Measurements from ENCODE around the gene VIPR1. TPM values are rescaled to one million over a fixed set of nuclear protein-coding genes. Genes with fewer than 3 reads are reported as not detected.

VIPR1 gene
- total RNA-seq, 4 donors from 2014 or later = 2.4 to 17.3 (median 10.4) TPM

DNA sequence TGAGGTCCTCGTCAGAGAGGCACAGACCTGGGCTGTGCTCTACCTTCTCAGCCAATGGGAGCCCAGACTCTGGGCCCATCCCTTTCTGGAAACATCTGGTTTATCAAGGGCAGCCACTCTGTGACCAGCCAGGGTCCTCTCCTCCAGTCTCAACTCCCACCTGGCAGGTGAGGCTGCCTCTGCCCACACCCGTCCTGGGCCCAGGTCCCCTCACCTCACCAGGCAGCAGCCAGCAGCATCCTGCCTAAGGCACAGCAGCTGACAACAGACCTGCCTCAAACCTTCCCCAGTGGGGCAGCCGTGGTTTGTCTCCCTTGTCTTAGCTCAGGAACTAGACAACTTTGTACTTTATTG lies 8.7 kb upstream of the VIPR1 start:
- Histone ChIP-seq H3K27me3 (no peaks in the 10 kb centered on the region), H3K4me1 (no peaks in the 10 kb centered on the region), H3K27ac (no peak overlapping the region), H3K36me3 (no peaks in the 10 kb centered on the region), H3K9me3 (no peaks in the 10 kb centered on the region), H3K4me3 (no peak overlapping the region)
- no peak for DNase-seq (ENCODE audit: low spot score in 2 of 2)
- 88 to 93% methylated on average over 3 of the region's 3 CpGs for WGBS, 2 donors
- TF ChIP-seq POLR2A (IDR thresholded peaks at IDR 0.05) (no peak), EP300 (IDR thresholded peaks at IDR 0.05) (no peak)
- TF ChIP-seq, protein P1, sequence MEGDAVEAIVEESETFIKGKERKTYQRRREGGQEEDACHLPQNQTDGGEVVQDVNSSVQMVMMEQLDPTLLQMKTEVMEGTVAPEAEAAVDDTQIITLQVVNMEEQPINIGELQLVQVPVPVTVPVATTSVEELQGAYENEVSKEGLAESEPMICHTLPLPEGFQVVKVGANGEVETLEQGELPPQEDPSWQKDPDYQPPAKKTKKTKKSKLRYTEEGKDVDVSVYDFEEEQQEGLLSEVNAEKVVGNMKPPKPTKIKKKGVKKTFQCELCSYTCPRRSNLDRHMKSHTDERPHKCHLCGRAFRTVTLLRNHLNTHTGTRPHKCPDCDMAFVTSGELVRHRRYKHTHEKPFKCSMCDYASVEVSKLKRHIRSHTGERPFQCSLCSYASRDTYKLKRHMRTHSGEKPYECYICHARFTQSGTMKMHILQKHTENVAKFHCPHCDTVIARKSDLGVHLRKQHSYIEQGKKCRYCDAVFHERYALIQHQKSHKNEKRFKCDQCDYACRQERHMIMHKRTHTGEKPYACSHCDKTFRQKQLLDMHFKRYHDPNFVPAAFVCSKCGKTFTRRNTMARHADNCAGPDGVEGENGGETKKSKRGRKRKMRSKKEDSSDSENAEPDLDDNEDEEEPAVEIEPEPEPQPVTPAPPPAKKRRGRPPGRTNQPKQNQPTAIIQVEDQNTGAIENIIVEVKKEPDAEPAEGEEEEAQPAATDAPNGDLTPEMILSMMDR (IDR thresholded peaks at IDR 0.05) = no peak

DNA sequence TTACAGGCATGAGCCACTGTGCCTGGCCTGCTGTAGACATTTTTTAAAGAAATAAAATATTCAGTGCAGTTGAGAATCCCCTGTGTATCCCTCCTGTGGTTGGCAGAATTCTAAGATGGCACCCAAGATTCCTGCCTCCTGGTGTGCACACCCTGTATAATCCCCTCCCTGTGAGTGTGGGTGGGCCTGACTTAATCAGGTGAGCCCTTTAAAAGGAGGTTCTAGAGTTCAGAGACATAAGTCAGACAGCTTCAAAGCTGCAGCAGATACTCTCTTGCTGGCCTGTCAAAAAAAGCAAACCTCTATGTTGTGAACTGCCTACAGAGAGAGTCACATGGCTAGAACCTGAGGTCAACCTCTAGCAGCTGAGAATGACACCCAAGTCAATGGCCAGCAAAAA lies 7.0 kb upstream of the VIPR1 start:
- H3K36me3 ChIP-seq = no peaks in the 10 kb centered on the region
- DNase-seq (ENCODE audit: low spot score in 2 of 2) = no peak
- no peak overlapping the region for H3K27ac ChIP-seq
- peaks cover 0 to 11% of the 10 kb centered on the region in 2 donors for H3K27me3 ChIP-seq
- H3K9me3 ChIP-seq = no peaks in the 10 kb centered on the region
- H3K4me3 ChIP-seq = no peak overlapping the region
- no peaks in the 10 kb centered on the region for H3K4me1 ChIP-seq
- no peak for TF ChIP-seq POLR2A (IDR thresholded peaks at IDR 0.05)
- TF ChIP-seq, protein P1 (IDR thresholded peaks at IDR 0.05) = no peak

DNA sequence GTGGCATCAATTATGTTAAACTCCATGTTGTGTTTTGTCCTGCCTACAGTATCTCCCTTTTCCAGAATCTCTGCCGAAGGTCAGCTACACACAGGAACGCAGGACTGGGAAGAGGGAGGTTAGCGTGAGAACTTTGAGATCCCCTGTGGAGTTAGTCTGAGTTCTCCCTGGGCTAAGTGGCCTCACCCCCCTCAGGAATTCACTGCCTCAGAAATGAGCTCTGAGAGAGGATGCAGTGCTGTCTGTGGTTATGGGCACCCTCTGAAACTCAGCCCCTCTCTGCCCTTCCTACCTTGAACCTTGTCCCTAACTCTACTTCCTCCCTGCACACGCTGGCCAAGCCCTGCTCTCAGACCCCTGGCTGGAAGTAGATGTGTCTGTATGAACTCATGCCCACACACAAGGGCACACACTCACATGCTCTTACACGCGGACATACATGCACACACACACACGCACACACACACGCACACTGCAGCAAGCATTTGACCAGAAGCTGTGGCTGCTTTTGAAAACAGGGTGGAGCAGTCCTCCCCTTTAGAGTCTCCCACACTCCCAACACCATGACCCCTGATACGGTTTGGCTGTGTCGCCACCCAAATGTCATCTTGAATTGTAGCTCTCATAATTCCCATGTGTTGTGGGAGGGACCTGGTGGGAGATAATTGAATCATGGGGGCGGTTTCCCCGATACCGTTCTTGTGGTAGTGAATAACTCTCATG lies 5.3 kb upstream of the VIPR1 start:
- Histone ChIP-seq H3K4me3 (no peak overlapping the region), H3K27ac (no peak overlapping the region), H3K4me1 (peaks cover 0 to 14% (median 11%) of the 10 kb centered on the region in 4 donors), H3K36me3 (no peaks in the 10 kb centered on the region), H3K9me3 (no peaks in the 10 kb centered on the region), H3K27me3 (peaks cover 0 to 29% of the 10 kb centered on the region in 2 donors)
- TF ChIP-seq POLR2A (IDR thresholded peaks at IDR 0.05) (no peak), EP300 (IDR thresholded peaks at IDR 0.05) (no peak)
- TF ChIP-seq, protein P1 (IDR thresholded peaks at IDR 0.05) = no peak
- DNase-seq (ENCODE audit: low spot score in 2 of 2) = no peak
- WGBS, 2 donors = 54 to 56% methylated on average over 13 of the region's 13 CpGs

DNA sequence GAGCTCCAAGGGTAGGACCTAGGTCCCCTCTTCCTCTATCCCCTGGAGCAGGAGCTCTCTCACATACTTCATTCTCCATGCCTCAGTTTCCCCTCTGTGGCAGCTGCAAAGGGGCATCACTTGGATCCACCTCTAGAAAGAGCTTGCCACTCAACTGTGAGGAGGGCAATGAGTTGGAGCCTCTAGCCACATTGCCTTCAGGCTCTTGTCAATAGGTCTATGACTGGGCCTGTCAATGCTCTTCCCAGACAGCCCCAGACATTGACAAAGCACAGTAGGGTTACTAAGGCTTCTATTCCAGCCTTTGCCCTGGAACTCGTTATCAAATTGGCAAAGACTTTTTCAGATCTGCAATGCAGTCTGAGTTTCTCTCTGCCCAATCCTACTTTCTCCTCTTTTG lies 4.4 kb upstream of the VIPR1 start:
- Histone ChIP-seq H3K4me1 (peaks cover 0 to 23% (median 12%) of the 10 kb centered on the region in 4 donors), H3K36me3 (no peaks in the 10 kb centered on the region), H3K4me3 (no peak overlapping the region), H3K9me3 (no peaks in the 10 kb centered on the region), H3K27me3 (peaks cover 0 to 36% of the 10 kb centered on the region in 2 donors), H3K27ac (no peak overlapping the region)
- WGBS, 2 donors = 65 to 86% methylated on average over 1 of the region's 1 CpG
- no peak for DNase-seq (ENCODE audit: low spot score in 2 of 2)
- TF ChIP-seq EP300 (IDR thresholded peaks at IDR 0.05) (no peak), POLR2A (IDR thresholded peaks at IDR 0.05) (no peak)
- TF ChIP-seq, protein P1 (IDR thresholded peaks at IDR 0.05) = no peak

DNA sequence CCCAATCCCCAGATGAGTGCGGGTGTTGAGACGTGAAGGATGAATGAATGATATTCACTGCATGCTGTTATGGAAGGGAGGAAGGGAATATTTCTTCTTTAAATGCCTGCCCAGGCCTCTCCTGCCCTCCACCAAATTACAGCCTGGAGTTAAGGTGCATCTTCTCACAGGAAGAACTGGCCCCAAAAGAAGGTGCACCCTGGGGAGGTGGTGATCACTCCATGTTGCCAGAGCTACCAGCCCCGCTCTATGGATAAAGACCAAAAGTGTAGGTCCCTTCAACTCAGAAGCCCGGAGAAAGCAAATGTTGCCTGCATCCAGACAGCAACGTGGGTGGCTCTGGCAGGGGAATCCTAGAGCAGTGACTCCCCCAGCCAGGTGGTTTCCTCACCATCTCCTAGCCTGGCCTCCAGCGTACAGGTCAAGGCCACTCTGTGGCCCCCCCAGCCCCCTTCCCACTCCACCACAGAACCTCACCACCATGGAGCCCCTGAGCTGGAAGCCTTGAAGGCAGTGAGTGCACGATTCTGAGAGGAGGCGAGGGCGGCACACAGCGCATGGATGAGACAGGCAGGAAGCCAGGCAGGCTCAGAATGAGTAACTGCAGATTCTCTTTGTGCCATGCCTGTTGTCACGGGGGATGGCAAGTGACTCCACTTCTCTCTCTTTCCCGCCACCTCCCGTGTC lies 3.5 kb upstream of the VIPR1 start:
- WGBS, 2 donors = 85 to 92% methylated on average over 11 to 13 of the region's 13 CpGs
- Histone ChIP-seq H3K27me3 (peaks cover 0 to 40% of the 10 kb centered on the region in 2 donors), H3K4me3 (no peak overlapping the region), H3K36me3 (no peaks in the 10 kb centered on the region), H3K27ac (no peak overlapping the region), H3K4me1 (peaks cover 0 to 23% (median 12%) of the 10 kb centered on the region in 4 donors), H3K9me3 (no peaks in the 10 kb centered on the region)
- DNase-seq (ENCODE audit: low spot score in 2 of 2) = no peak
- TF ChIP-seq EP300 (IDR thresholded peaks at IDR 0.05) (no peak), POLR2A (IDR thresholded peaks at IDR 0.05) (no peak)
- TF ChIP-seq, protein P1 (IDR thresholded peaks at IDR 0.05) = no peak
